Activated naive CD4-positive, alpha-beta T cell treated with anti-CD3 and anti-CD28 coated beads, Interleukin-2, amount 50 U/mL, for 16 hours (primary cell): ENCODE results near the gene TFPT.
A peak's percentile ranks its signal among the peaks of the same experiment; 100 is the strongest.

ENCODE experiments used
- DNase-seq: peaks from one replicate; pipeline ENCODE4 v3.0.0-alpha.2; 2020

Gene TFPT

GRCh38 chr19:54115109-54116063 lies at the start of gene TFPT, which contains the start of gene PRPF31:
TSS of gene TFPT (minus strand) at chr19:54115657. CDS start at chr19:54115269, 388 bp downstream.
TSS of gene PRPF31 (plus strand) at chr19:54115754. CDS start at chr19:54118279, 2,525 bp downstream.
- DNase-seq = peak; percentile 95

- no peak for DNase-seq
Measured at GRCh38 chr19:54165222-54165621, 49.8 kb upstream of the TFPT start.

DNA sequence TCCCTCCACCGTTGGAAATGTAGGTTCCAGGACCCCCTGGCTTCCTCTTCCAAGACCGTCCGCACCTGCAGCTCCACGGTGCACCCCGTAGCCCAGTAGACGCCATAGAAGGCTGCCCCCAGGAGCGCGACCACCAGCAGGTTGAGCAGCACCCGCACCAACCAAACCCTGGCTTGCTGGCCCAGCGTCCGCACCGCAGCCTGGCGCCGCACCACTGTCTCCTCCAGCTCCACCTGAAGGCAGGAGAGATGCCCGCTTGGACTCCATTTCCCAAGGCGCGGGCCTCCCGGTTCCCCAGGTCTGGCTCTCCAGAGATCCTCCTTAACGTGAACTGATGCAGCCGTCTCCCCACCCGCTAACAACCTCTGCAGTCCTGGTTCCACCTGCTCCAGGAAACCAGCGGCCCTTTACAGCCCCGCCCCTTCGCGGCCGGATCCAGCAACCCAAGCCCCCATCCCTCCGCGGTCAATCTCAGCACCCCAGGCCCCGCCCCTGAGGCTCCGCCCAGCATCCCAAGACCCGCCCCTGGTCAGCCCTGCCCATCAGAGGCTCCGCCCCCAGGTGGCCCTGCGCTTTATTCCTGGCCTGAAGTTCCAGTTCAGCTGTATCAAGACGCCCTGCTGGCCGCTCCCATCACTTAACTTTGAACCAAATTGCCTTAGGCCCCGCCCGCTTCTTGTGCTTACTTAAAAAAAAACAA lies 49.1 kb upstream of the TFPT start:
- peak; percentile 45 for DNase-seq

- DNase-seq = no peak
Measured at GRCh38 chr19:54162884-54163283, 47.4 kb upstream of the TFPT start.

GRCh38 chr19:54162241-54162805 lies 46.9 kb upstream of the TFPT start:
- DNase-seq = peak; percentile 86

- no peak for DNase-seq
Measured at GRCh38 chr19:54160854-54161253, 45.4 kb upstream of the TFPT start.

GRCh38 chr19:54160182-54160811 lies 44.8 kb upstream of the TFPT start:
- DNase-seq = no peak

- peak; percentile 98 for DNase-seq
Measured at GRCh38 chr19:54159352-54160181, 44.1 kb upstream of the TFPT start, which contains the start of gene LENG1. TSS of gene LENG1 (minus strand) at chr19:54159721. CDS start at chr19:54159695, 26 bp downstream.

GRCh38 chr19:54158812-54159351 lies 43.4 kb upstream of the TFPT start:
- DNase-seq = peak; percentile 51

GRCh38 chr19:54156953-54157352 lies 41.5 kb upstream of the TFPT start:
- DNase-seq = no peak

GRCh38 chr19:54156490-54156889 lies 41.0 kb upstream of the TFPT start:
- no peak for DNase-seq

DNA sequence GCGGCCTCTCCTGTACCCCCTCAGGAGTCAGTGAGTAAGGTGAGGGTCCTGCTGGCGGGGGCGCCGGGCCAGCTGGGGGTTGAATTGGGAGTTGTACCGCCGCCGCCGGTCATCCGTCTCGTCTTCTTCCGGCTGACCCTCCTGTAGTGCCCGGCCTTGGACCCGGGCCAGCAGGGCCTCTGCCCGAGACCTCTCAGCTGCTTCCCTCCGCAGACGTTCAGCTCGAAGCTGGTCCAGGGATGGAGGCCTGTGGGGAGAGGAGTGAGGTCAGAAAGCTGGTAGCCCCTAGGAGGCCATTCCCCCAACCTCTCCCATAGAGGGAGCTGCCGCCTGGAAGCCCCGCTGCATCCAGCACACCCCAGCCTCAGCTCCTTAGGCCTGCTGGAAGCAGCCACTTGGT lies 40.2 kb upstream of the TFPT start:
- no peak for DNase-seq

- peak; percentile 30 for DNase-seq
Measured at GRCh38 chr19:54154603-54155345, 39.3 kb upstream of the TFPT start.

DNA sequence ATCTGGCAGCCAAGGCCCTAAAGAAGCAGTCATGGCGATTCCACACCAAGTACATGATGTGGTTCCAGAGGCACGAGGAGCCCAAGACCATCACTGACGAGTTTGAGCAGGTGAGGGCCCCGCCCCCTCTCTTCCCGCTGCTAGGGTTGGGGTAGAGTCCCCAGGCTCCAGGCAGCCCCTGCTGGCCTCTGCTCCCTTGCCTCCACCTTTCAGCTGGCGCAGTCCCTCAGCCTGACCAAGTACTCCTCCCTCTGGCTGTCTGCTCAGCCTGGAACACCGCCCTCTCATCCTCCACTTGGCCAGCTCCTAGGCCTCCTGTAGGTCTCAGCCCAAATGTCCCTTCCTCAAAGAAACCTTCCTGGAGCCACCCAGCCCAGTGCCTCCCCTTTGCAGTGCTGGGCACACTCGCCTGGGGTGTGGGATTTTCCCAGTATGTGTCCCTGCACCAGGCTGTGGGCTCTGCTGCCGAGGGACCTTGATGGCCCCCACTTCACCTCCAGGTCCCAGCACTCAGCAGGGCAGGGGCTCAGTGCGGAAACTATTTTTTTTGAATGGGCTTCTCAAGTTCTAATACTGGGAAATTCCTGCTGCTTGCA lies 38.4 kb upstream of the TFPT start:
- DNase-seq = no peak

GRCh38 chr19:54152878-54153524 lies 37.5 kb upstream of the TFPT start:
- DNase-seq = no peak

- no peak for DNase-seq
Measured at GRCh38 chr19:54152267-54152666, 36.8 kb upstream of the TFPT start.

GRCh38 chr19:54151362-54152035 lies 36.0 kb upstream of the TFPT start:
- no peak for DNase-seq

DNA sequence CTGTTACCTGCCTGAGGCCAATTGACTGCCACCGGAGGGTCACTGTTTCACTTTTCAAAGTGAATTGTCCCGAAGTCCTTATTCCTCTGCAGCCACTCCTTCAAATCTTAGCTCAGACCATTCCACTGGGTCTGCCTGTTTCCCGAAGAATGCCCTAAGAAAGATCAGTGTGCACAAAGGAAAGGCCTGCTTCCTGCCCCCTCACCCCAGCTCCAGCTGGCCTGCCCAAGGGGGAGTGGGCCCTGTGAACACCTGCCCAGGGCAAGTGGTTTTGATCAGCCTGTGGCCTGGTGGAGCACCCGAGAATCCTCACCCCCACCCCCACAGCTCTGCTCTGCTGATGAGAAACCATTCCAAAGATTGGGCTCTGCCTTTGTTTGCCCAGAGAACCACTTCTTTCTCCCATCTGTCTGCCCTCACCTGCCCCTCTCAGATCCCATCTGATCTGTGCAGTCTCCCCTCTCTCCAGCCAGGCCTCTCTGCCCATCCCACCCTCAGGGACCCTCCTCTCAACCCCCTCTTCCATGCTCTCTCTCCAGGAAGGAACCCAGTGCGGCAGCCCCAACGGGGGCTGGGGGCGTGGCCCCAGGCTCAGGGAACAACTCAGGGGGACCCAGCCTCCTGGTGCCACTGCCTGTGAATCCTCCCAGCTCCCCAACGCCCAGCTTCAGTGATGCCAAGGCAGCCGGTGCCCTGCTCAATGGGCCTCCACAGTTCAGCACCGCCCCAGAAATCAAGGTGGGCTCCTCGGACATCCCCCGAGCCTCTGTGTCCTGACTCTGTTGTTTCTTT lies 33.8 kb upstream of the TFPT start:
- no peak for DNase-seq
